Panc1 (cell line): Measurements from ENCODE around the gene FAM221B. TPM values are rescaled to one million over a fixed set of nuclear protein-coding genes. Genes with fewer than 3 reads are reported as not detected.

Experiments used
- ATAC-seq: fragments of 200-7000 bp; cut with Tn5 transposase; 2 replicates; pipeline ENCODE4 v1.9.1; 2020; ENCODE audit warnings: mild to moderate bottlenecking, moderate library complexity
- BruUV-seq: library from RNA; stranded (reverse); fragments of 400-500 nt; replicated peaks from 2 replicates; lab custom pipeline; 2021; lab: Mats Ljungman, UMichigan
- CTCF ChIA-PET: fragments of 300-600 bp; sonication (Branson Sonifier 250); formaldehyde crosslinking; loops from one replicate; lab custom pipeline; 2022; ENCODE audit warnings: antibody characterized with exemption; lab: Charles Lee
- POLR2A ChIA-PET: fragments of 300-600 bp; sonication (Branson Sonifier 250); formaldehyde crosslinking; loops from one replicate; lab custom pipeline; 2022; ENCODE audit warnings: antibody characterized with exemption; lab: Charles Lee
- DNase-seq: peaks from one replicate; pipeline ENCODE4 v3.0.0-alpha.2; 2010; ENCODE audit warnings: low read depth, low spot score
- H3K27ac ChIP-seq: 2 replicates; pipeline ENCODE4 v1.5.1; 2011; ENCODE audit warnings: mild to moderate bottlenecking, low read length, inconsistent platforms
- H3K27me3 ChIP-seq: fragments of 200-500 bp; sonication (Bioruptor generic); 2 replicates; pipeline ENCODE4 v1.6.0; 2014; ENCODE audit warnings: low read length, inconsistent platforms; ENCODE audit not compliant: control insufficient read depth, insufficient read depth
- H3K36me3 ChIP-seq: fragments of 200-500 bp; sonication (Bioruptor generic); 2 replicates; pipeline ENCODE4 v1.5.1; 2014; ENCODE audit warnings: inconsistent platforms, mild to moderate bottlenecking, low read length, moderate library complexity; ENCODE audit not compliant: control insufficient read depth, insufficient read depth
- H3K4me1 ChIP-seq: 2 replicates; pipeline ENCODE4 v1.5.1; 2011; ENCODE audit warnings: inconsistent platforms, mild to moderate bottlenecking, low read length, moderate library complexity; ENCODE audit not compliant: control insufficient read depth, insufficient read depth
- H3K4me3 ChIP-seq, 2 experiments: 2 replicates each; pipeline ENCODE4 v1.5.1; 2011 to 2012; ENCODE audit warnings: low read depth in 2 of 2, low read length in 2 of 2, mild to moderate bottlenecking in 2 of 2, inconsistent platforms in 1 of 2, moderate library complexity in 1 of 2
- H3K9me3 ChIP-seq: fragments of 200-500 bp; sonication (Bioruptor generic); 2 replicates; pipeline ENCODE4 v1.5.1; 2014; ENCODE audit warnings: low read depth, mild to moderate bottlenecking, inconsistent platforms, low read length, moderate library complexity; ENCODE audit not compliant: control insufficient read depth, insufficient read depth
- CTCF ChIP-seq: fragments of 450-650 bp; IDR thresholded peaks from 2 replicates; pipeline ENCODE4 v1.5.1; 2017; ENCODE audit warnings: mild to moderate bottlenecking
- POLR2AphosphoS5 ChIP-seq: IDR thresholded peaks from 2 replicates; pipeline ENCODE4 v1.6.1; 2012; ENCODE audit warnings: mild to moderate bottlenecking, low read depth, low read length, moderate library complexity
- REST ChIP-seq, 2 experiments: IDR thresholded peaks; 2 replicates each; pipeline ENCODE4 v1.6.1; 2011 to 2012; ENCODE audit warnings: low read depth in 2 of 2, control low read depth in 1 of 2, low read length in 1 of 2, mild to moderate bottlenecking in 1 of 2, moderate library complexity in 1 of 2; ENCODE audit not compliant: insufficient read depth in 1 of 2
- SIN3A ChIP-seq: IDR thresholded peaks from 2 replicates; pipeline ENCODE4 v1.6.1; 2012; ENCODE audit warnings: low read depth, mild to moderate bottlenecking, low read length, moderate library complexity, borderline replicate concordance; ENCODE audit not compliant: insufficient read depth
- TCF7L2 ChIP-seq: IDR thresholded peaks from 2 replicates; pipeline ENCODE4 v1.6.1; 2011; ENCODE audit warnings: mild to moderate bottlenecking, low read depth, low read length, inconsistent platforms
- in situ Hi-C: cut with HindIII; loops from 2 replicates; pipeline ENCODE4 v1.10.0; 2016; ENCODE audit warnings: low sequenced_read_pairs, low pct_unique_long_range_greater_than_20kb
- intact Hi-C: fragments of 100-400 bp; cut with micrococcal nuclease; formaldehyde crosslinking; loops from one replicate; pipeline ENCODE4 v1.10.0; 2022; ENCODE audit not compliant: unreplicated experiment
- total RNA-seq: library from RNA; stranded (reverse); gene quantifications from one replicate; pipeline ENCODE4 v1.2.1, GENCODE V29; 2021; ENCODE audit not compliant: unreplicated experiment

Gene FAM221B
- total RNA-seq, 1 experiment from 2014 or later: not detected

- Histone ChIP-seq H3K4me3 (no peak overlapping the region), H3K36me3 (no peaks in the 10 kb centered on the region), H3K27me3 (no peaks in the 10 kb centered on the region), H3K4me1 (no peaks in the 10 kb centered on the region; the same call in 1 of the 2 replicates), H3K9me3 (no peaks in the 10 kb centered on the region), H3K27ac (no peak overlapping the region)
- ChIA-PET CTCF (interaction anchor here (0.5 kb wide), 1 partner anchor 44 kb away, joined by 3 read pairs; no protein-coding TSS in a partner anchor), POLR2A (no interaction called here)
- DNase-seq (no peak), ATAC-seq (no peak)
- intact Hi-C loops: no loop called here
- in situ Hi-C loops: no loop called here
- BruUV-seq: no TSS peak
- TF ChIP-seq REST (IDR thresholded peaks at IDR 0.05; ENCODE audit: insufficient read depth in 1 of 2, low read depth in 2 of 2, low read length in 1 of 2): no peak
- no peak for TF ChIP-seq TCF7L2
- no peak for TF ChIP-seq CTCF
- TF ChIP-seq POLR2AphosphoS5: no peak
- TF ChIP-seq SIN3A: no peak
Observed at GRCh38 chr9:35842795-35843194, 14.3 kb upstream of the FAM221B start.

- H3K36me3 ChIP-seq: no peaks in the 10 kb centered on the region
- no peak for TF ChIP-seq POLR2AphosphoS5
- TF ChIP-seq TCF7L2: no peak
- no peak for TF ChIP-seq SIN3A
- no peak for TF ChIP-seq REST (IDR thresholded peaks at IDR 0.05; ENCODE audit: insufficient read depth in 1 of 2, low read depth in 2 of 2, low read length in 1 of 2)
- no peak for TF ChIP-seq CTCF
- ChIA-PET POLR2A (interaction anchor here (0.6 kb wide), 1 partner anchor 128 kb away, joined by 8 read pairs; no protein-coding TSS in a partner anchor), CTCF (interaction anchor here (0.5 to 0.6 kb wide), 2 partner anchors 9 to 43 kb away, joined by 3 read pairs; no protein-coding TSS in a partner anchor)
- H3K27me3 ChIP-seq: no peaks in the 10 kb centered on the region
- intact Hi-C loops (no loop called here), in situ Hi-C loops (no loop called here)
- no TSS peak for BruUV-seq
- H3K27ac ChIP-seq: no peak overlapping the region
- no peak for ATAC-seq
- no peaks in the 10 kb centered on the region for H3K9me3 ChIP-seq
- no peaks in the 10 kb centered on the region; the same call in 1 of the 2 replicates for H3K4me1 ChIP-seq
- no peak for DNase-seq
- no peak overlapping the region for H3K4me3 ChIP-seq
Observed at GRCh38 chr9:35842020-35842745, 13.7 kb upstream of the FAM221B start.
